Measurements from ENCODE around the gene TNFSF8.

The TNFSF8 gene

GRCh38 chr9:114902786-114903524 is 27.4 kb downstream of the TNFSF8 start:
- DNase-seq = no peak

- no peak for DNase-seq
Measured at GRCh38 chr9:114900942-114901802, 29.2 kb downstream of the TNFSF8 start.

GRCh38 chr9:114899995-114900394 is 30.4 kb downstream of the TNFSF8 start:
- DNase-seq = no peak

- DNase-seq = no peak
Measured at GRCh38 chr9:114899461-114899860, 30.9 kb downstream of the TNFSF8 start.

GRCh38 chr9:114898741-114899140 is 31.6 kb downstream of the TNFSF8 start:
- no peak for DNase-seq

GRCh38 chr9:114897196-114897595 is 33.2 kb downstream of the TNFSF8 start:
- no peak for DNase-seq

- no peak for DNase-seq
Measured at GRCh38 chr9:114896344-114896743, 34.0 kb downstream of the TNFSF8 start.

GRCh38 chr9:114895521-114895991 is 34.8 kb downstream of the TNFSF8 start:
- DNase-seq = no peak

- no peak for DNase-seq
Measured at GRCh38 chr9:114894609-114895433, 35.6 kb downstream of the TNFSF8 start.

- no peak for DNase-seq
Measured at GRCh38 chr9:114894206-114894605, 36.2 kb downstream of the TNFSF8 start.

GRCh38 chr9:114893221-114894010 is 37.0 kb downstream of the TNFSF8 start:
- DNase-seq = no peak

GRCh38 chr9:114889802-114890224 is 40.6 kb downstream of the TNFSF8 start:
- no peak for DNase-seq

GRCh38 chr9:114888607-114889006 is 41.8 kb downstream of the TNFSF8 start:
- no peak for DNase-seq

- DNase-seq = no peak
Measured at GRCh38 chr9:114887963-114888362, 42.4 kb downstream of the TNFSF8 start.

GRCh38 chr9:114884787-114885452 is 45.5 kb downstream of the TNFSF8 start:
- no peak for DNase-seq

- DNase-seq = no peak
Measured at GRCh38 chr9:114883709-114884108, 46.7 kb downstream of the TNFSF8 start.

GRCh38 chr9:114880291-114880745 is 50.1 kb downstream of the TNFSF8 start:
- DNase-seq = no peak

GRCh38 chr9:114878879-114879564 is 51.4 kb downstream of the TNFSF8 start:
- DNase-seq = no peak

- no peak for DNase-seq
Measured at GRCh38 chr9:114869845-114870244, 60.5 kb downstream of the TNFSF8 start.

- DNase-seq = no peak
Measured at GRCh38 chr9:114869378-114869777, 61.0 kb downstream of the TNFSF8 start.

- DNase-seq = no peak
Measured at GRCh38 chr9:114867327-114867726, 63.1 kb downstream of the TNFSF8 start.

Measured in NCI-H1930 (cell line).